DOHH2 (cell line): Measurements from ENCODE around the gene TACC2.

Source experiments
- H3F3A ChIP-seq: fragments of 200-600 bp; sonication (generic), shearing (Covaris generic); 2 replicates; pipeline ENCODE4 v1.6.0; 2016; ENCODE audit warnings: antibody characterized with exemption, mild to moderate bottlenecking; ENCODE audit not compliant: control insufficient read depth, insufficient read depth
- H3K27ac ChIP-seq: fragments of 200-600 bp; sonication (generic); 2 replicates; pipeline ENCODE4 v1.5.1; 2014; ENCODE audit warnings: low read depth, mild to moderate bottlenecking, low read length, moderate library complexity
- H3K27me3 ChIP-seq: fragments of 200-600 bp; sonication (generic); 2 replicates; pipeline ENCODE4 v1.6.1; 2014; ENCODE audit warnings: mild to moderate bottlenecking, low read length, mixed read lengths; ENCODE audit not compliant: control insufficient read depth
- H3K36me3 ChIP-seq: fragments of 200-600 bp; sonication (generic); 2 replicates; pipeline ENCODE4 v1.6.1; 2014; ENCODE audit warnings: mild to moderate bottlenecking, low read length, moderate library complexity, mixed read lengths; ENCODE audit not compliant: control insufficient read depth
- H3K4me1 ChIP-seq: fragments of 200-600 bp; sonication (generic); 2 replicates; pipeline ENCODE4 v1.6.1; 2014; ENCODE audit warnings: mild to moderate bottlenecking, low read length, mixed read lengths; ENCODE audit not compliant: control insufficient read depth
- H3K4me2 ChIP-seq: fragments of 200-600 bp; sonication (generic); 2 replicates; pipeline ENCODE4 v1.6.0; 2014; ENCODE audit warnings: mild to moderate bottlenecking, low read length, moderate library complexity
- H3K4me3 ChIP-seq: fragments of 200-600 bp; sonication (generic); 2 replicates; pipeline ENCODE4 v1.5.1; 2014; ENCODE audit warnings: mild to moderate bottlenecking, low read length, mixed read lengths
- H3K79me2 ChIP-seq: fragments of 200-600 bp; sonication (generic); 2 replicates; pipeline ENCODE4 v1.6.1; 2014; ENCODE audit warnings: mild to moderate bottlenecking, low read length, mixed read lengths; ENCODE audit not compliant: control insufficient read depth
- H3K9me2 ChIP-seq: fragments of 200-600 bp; sonication (generic); replicated peaks from 2 replicates; pipeline ENCODE4 v1.6.1; 2014; ENCODE audit warnings: mild to moderate bottlenecking, low read length, mixed read lengths; ENCODE audit not compliant: control insufficient read depth
- H3K9me3 ChIP-seq: fragments of 200-600 bp; sonication (generic); 2 replicates; pipeline ENCODE4 v1.6.1; 2014; ENCODE audit warnings: antibody characterized with exemption, low read length, mixed read lengths; ENCODE audit not compliant: control insufficient read depth, insufficient read depth
- H4K20me1 ChIP-seq: fragments of 200-600 bp; sonication (generic); 2 replicates; pipeline ENCODE4 v1.6.0; 2014; ENCODE audit warnings: low read depth, mild to moderate bottlenecking, antibody characterized with exemption, low read length, moderate library complexity; ENCODE audit not compliant: control insufficient read depth, insufficient read depth
- EZH2phosphoT487 ChIP-seq: fragments of 200-600 bp; sonication (generic); IDR thresholded peaks from 2 replicates; pipeline ENCODE4 v1.6.1; 2017; ENCODE audit warnings: borderline replicate concordance, mild to moderate bottlenecking, antibody characterized with exemption, low read length, moderate library complexity, mixed read lengths
- TF ChIP-seq, protein P1 (sequence below): fragments of 200-600 bp; sonication (generic); IDR thresholded peaks from one replicate; pipeline ENCODE4 v1.5.1; 2014; ENCODE audit warnings: antibody characterized with exemption, mild to moderate bottlenecking, low read depth, low read length; ENCODE audit not compliant: poor library complexity, severe bottlenecking

The TACC2 gene

DNA sequence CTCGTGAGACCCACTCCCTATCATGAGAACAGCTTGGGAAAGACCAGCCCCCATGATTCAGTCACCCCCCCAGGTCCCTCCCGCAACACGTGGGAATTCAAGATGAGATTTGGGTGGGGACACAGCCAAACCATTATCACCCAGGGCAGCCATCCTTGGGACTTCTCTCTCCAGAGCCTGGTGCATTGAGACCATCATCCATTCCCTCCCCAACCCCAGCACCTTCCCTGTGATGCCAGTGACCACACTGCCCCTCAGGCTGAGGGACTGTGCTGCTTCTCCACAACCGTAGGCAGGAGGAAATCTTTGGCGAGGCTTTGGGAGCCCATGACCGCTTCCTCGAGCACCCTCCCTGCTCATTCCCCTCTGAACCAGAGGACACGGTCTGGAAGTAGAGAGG is 64.4 kb downstream of the TACC2 start:
- Histone ChIP-seq H3F3A (no peaks in the 10 kb centered on the region), H3K36me3 (no peaks in the 10 kb centered on the region), H3K4me1 (no peaks in the 10 kb centered on the region), H3K4me3 (no peak overlapping the region), H4K20me1 (no peaks in the 10 kb centered on the region), H3K9me3 (no peaks in the 10 kb centered on the region), H3K27ac (no peak overlapping the region), H3K79me2 (no peaks in the 10 kb centered on the region), H3K4me2 (no peak overlapping the region), H3K9me2 (no peaks in the 10 kb centered on the region), H3K27me3 (no peaks in the 10 kb centered on the region)
- TF ChIP-seq, protein P1, sequence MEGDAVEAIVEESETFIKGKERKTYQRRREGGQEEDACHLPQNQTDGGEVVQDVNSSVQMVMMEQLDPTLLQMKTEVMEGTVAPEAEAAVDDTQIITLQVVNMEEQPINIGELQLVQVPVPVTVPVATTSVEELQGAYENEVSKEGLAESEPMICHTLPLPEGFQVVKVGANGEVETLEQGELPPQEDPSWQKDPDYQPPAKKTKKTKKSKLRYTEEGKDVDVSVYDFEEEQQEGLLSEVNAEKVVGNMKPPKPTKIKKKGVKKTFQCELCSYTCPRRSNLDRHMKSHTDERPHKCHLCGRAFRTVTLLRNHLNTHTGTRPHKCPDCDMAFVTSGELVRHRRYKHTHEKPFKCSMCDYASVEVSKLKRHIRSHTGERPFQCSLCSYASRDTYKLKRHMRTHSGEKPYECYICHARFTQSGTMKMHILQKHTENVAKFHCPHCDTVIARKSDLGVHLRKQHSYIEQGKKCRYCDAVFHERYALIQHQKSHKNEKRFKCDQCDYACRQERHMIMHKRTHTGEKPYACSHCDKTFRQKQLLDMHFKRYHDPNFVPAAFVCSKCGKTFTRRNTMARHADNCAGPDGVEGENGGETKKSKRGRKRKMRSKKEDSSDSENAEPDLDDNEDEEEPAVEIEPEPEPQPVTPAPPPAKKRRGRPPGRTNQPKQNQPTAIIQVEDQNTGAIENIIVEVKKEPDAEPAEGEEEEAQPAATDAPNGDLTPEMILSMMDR = no peak
- no peak for TF ChIP-seq EZH2phosphoT487

DNA sequence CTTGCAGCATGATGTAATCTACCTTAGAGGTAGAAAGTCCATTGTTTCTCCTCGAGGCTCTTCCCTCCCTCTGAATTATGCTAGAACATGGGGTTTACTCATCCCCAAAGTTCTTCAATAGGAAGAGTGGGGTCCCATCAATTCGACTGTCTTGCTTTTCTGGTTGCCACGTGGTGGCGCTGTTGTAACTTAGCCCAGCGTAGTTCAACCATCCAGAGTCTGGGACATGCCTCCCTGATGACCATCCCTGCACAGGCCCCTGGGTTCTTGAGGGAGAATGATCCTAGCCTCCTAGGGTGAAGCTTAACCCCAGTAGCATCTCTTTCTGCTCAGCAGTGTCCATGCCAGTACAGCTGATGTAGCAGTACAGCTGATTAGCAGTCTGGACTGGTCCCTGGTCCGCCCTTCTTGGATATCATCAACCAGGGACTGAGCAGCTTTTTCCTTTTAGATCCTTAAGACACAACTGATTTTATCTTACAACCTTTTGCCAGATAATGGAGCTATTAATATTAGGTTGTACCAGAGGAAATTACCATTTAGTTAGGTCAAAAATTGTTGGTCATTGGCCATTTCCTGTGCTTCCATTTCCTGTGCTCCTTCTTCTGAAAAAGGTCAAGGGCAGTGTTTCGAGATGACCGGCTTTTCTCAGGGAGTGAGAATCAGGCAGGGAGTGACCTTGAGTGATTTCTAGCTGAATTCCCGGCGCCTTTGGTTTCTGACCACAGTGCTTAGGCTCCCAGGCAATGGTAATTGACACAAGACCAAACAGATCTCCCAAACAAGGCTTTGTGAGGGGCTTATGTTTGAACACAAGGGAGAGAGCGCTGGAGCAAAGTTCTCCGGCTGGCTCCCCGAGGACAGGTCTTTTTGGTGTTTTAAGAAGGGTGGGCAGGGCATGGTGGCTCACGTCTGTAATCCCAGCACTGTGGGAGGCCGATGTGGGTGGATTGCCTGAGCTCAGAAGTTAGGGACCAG is 65.4 kb downstream of the TACC2 start:
- no peaks in the 10 kb centered on the region for H3K79me2 ChIP-seq
- no peaks in the 10 kb centered on the region for H3K9me2 ChIP-seq

DNA sequence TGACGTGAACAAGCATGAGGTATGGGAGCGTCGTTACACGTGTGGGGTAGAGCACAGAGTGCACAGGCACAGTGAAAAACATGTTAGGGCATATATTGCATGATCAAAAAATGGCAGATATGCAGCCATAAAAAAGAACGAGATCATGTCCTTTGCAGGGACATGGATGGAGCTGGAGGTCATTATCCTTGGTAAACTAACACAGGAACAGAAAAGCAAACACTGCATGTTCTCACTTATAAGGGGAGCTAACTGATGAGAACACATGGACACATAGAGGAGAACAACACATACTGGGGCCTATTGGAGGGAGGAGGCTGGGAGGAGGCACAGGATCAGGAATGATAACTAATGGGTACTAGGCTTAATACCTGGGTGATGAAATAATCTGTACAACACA is 66.3 kb downstream of the TACC2 start:
- Histone ChIP-seq H3K4me2 (no peak overlapping the region), H3K4me1 (no peaks in the 10 kb centered on the region), H3K27ac (no peak overlapping the region), H3K36me3 (no peaks in the 10 kb centered on the region), H3K27me3 (no peaks in the 10 kb centered on the region), H3K79me2 (no peaks in the 10 kb centered on the region), H3K9me2 (no peaks in the 10 kb centered on the region), H3K4me3 (no peak overlapping the region), H4K20me1 (no peaks in the 10 kb centered on the region), H3K9me3 (no peaks in the 10 kb centered on the region), H3F3A (no peaks in the 10 kb centered on the region)
- TF ChIP-seq EZH2phosphoT487 = no peak
- TF ChIP-seq, protein P1 = no peak

More for the DNA sequence above, 65.4 kb downstream of the TACC2 start:
- H3K4me2 ChIP-seq = no peak overlapping the region
- H3K4me1 ChIP-seq = no peaks in the 10 kb centered on the region
- H3K36me3 ChIP-seq = no peaks in the 10 kb centered on the region
- H3K9me3 ChIP-seq = no peaks in the 10 kb centered on the region
- no peak overlapping the region for H3K4me3 ChIP-seq
- no peak overlapping the region for H3K27ac ChIP-seq
- H3K27me3 ChIP-seq = no peaks in the 10 kb centered on the region
- no peaks in the 10 kb centered on the region for H3F3A ChIP-seq
- TF ChIP-seq EZH2phosphoT487 = no peak
- TF ChIP-seq, protein P1 = peak; percentile 70
- H4K20me1 ChIP-seq = no peaks in the 10 kb centered on the region
